NT2/D1 (cell line): ENCODE results near the gene CAPN12.

Experiments used
- SUZ12 ChIP-seq: IDR thresholded peaks from 2 replicates; pipeline ENCODE4 v1.6.1; 2011; ENCODE audit not compliant: insufficient read length, insufficient read depth; ENCODE audit errors: extremely low read depth
- YY1 ChIP-seq: IDR thresholded peaks from 2 replicates; pipeline ENCODE4 v1.6.1; 2011; ENCODE audit not compliant: insufficient read length, insufficient read depth

- TF ChIP-seq SUZ12 (no peak), YY1 (no peak)
Measured at GRCh38 chr19:38737281-38737865, 6.9 kb downstream of the CAPN12 start.
